SKM-1 treated with dmso at 0.1 percent for 144 hours (cell line): Measurements from ENCODE around the gene FAM180A.

Source experiments
- DNase-seq: peaks from one replicate; lab custom pipeline; 2025; ENCODE audit not compliant: unreplicated experiment; lab: John Stamatoyannopoulos, UW

The FAM180A gene

GRCh38 chr7:135685306-135686084 is 63.1 kb downstream of the FAM180A start:
- DNase-seq, result no peak

GRCh38 chr7:135684699-135685098 is 63.9 kb downstream of the FAM180A start:
- DNase-seq, result no peak

GRCh38 chr7:135684136-135684535 is 64.5 kb downstream of the FAM180A start:
- DNase-seq, result no peak

GRCh38 chr7:135683609-135684008 is 65.0 kb downstream of the FAM180A start:
- DNase-seq, result no peak

- no peak for DNase-seq
These were observed 66.4 kb downstream of the FAM180A start for GRCh38 chr7:135682191-135682590.

GRCh38 chr7:135681762-135682161 is 66.9 kb downstream of the FAM180A start:
- DNase-seq, result no peak
